SK-N-DZ (cell line): Measurements from ENCODE around the gene MED25.

Experiments used
- DNase-seq: peaks from one replicate; pipeline ENCODE4 v3.0.0-alpha.2; 2015; ENCODE audit warnings: low spot score

The MED25 gene

GRCh38 chr19:49872245-49873128, 54.4 kb downstream of the MED25 start:
- no peak for DNase-seq

GRCh38 chr19:49873129-49873521, 55.0 kb downstream of the MED25 start:
- no peak for DNase-seq

- no peak for DNase-seq
Measured at GRCh38 chr19:49873834-49874233, 55.7 kb downstream of the MED25 start.

DNA sequence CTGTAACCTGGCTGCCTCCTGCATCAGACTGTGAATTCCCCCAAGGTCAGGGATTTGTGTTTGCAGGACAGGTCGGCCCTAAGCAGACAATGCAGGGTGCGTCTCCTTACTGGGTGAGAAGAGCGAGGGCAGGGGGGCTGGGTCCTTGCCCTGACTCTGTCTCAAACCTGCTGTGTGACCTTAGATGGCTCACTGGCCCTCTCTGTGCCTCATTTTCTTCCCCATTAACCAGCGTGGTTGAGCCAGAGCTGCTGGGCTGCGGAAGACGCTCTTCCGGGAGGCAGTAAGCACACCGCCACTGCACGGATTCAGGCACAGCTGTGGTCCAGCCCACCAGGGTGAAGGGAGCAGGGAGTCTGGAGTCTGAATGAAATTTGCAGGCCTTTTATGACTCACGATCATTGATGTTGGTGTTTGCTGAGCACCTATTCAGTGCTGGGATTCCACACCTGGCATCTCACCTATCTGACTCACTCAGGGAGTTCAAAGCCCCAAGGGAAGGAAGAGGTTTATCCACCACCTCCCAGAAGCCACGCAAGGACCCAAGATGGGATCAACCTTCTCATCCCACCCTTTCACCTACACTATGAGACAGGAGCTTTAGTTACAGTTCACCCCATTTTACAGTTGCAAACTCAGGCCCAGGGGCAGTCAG, 56.5 kb downstream of the MED25 start:
- DNase-seq, result no peak

GRCh38 chr19:49875177-49875576, 57.1 kb downstream of the MED25 start:
- no peak for DNase-seq

- peak; percentile 57 for DNase-seq
Measured at GRCh38 chr19:49875857-49876421, 57.9 kb downstream of the MED25 start.

DNA sequence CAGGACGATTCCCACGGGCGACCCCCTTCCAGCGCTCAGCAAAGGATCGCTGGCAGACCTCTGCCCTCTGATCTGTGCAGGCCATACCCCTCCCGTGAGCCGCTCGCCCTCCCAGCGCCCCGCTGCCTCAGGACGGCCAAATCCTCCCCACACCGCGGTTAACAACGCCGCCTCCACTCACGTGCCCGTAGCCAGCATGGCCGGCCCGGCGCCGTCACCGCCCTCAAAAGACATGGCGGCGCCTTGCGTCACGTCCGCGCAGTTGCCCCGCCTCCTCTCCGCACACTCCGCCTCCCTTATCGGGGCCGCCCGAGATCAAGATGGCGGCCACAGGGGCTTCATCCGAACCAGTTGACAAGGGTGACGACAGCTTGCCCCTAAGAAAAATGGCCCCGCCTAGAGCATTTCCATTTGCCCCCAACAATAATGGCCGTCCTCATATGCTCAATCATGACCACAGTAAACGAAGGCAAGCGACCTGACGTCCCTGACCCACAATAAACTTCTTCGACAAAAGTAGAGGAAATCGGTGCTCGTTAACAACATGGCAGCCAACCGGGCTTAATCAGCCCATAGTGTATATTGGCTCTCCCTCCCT, 58.4 kb downstream of the MED25 start:
- DNase-seq, result peak; percentile 95

GRCh38 chr19:49877020-49877878, 59.2 kb downstream of the MED25 start, which contains the start of the genes AKT1S1 and TBC1D17:
AKT1S1 (minus strand) TSS chr19:49877355; CDS start chr19:49873295, 4,060 bp downstream.
TBC1D17 (plus strand) TSS chr19:49877702; CDS start chr19:49877724, 22 bp downstream.
- peak; percentile 98 for DNase-seq

DNA sequence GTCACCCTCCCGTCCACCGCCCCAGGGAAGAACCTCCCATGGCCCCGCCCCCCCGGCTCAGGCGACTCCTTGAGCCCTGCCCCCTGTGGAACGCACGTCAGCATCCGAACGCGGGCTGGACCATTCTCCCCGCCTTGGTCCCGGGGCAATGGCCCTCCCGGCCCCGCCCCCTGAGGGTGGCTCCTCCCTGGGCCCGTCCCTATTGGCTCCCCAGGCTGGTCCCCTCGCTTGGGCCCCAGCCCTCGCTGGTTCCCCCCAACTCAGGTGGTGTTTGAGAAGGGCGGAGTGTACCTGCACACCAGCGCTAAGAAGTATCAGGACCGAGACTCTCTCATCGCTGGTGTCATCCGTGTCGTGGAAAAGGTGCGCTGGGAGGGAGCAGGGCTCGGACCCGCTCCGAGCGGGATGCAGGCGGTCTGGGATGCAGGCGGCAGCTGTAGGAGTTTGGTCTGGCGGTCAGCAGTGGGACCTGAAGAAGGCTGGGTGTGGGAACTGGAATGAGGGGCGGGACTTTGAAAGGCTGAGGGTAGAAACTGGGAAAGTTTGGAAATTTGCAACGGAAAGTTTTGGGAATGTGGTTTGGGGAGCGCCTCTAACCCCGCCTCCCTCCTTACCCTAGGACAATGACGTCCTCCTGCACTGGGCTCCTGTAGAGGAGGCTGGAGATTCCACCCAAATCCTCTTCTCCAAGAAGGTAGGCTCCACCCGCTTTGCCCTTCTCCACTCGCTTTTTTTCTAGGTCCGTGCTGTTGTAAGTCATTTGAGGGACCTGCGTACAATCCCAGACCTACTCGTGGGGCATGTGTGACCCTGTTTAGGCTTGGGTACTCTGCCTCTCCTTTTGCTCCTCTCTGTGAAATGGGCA, 60.0 kb downstream of the MED25 start:
- peak; percentile 90 for DNase-seq

DNA sequence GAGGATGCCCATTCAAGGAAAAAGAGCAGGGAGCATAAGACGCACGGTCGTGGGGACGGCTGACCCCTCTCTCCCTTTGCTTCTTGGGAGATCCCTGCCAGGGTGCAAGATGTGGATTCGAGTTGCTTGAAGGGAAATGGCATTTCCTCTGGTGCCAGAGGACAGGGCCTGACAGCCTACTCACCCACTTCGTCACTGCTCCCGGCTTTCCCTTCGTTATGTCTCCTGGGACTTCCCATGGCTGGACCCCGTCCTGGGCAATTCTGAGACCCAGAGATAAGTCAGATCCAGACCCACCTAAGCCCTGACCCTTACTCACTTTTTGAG, 60.6 kb downstream of the MED25 start:
- DNase-seq, result no peak

DNA sequence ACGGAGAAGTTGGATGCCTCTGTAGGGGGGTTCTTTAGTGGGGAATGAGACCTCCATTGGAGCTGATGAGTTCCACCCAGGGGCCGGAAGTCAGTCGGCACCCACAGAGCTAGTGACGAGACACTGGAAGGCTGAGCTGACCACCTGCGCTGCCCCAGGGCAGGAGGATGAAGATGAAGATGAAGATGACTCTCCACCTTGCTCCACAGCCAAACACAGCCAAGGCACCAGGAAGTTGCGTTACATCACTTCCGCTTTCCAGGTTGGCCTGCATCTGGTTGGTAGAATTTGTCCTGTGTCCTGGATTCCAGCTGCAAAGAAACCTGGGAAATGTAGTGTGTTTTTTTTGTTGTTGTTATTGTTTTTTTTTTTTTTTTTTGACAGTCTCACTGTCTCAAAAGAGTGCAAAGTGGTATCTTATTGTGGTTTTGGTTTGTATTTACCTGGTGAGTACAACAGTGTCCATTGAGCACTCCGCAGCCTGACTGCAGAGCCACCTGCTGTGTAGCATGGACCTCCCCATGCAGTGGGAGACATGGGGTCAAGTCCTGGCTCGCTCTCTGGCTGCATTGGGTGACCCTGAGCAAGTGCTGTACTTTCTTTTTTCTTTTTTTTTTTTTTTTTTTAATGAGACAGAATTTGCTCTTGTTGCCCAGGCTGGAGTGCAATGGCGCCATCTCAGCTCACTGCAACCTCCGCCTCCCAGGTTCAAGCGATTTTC, 61.3 kb downstream of the MED25 start:
- DNase-seq, result no peak

DNA sequence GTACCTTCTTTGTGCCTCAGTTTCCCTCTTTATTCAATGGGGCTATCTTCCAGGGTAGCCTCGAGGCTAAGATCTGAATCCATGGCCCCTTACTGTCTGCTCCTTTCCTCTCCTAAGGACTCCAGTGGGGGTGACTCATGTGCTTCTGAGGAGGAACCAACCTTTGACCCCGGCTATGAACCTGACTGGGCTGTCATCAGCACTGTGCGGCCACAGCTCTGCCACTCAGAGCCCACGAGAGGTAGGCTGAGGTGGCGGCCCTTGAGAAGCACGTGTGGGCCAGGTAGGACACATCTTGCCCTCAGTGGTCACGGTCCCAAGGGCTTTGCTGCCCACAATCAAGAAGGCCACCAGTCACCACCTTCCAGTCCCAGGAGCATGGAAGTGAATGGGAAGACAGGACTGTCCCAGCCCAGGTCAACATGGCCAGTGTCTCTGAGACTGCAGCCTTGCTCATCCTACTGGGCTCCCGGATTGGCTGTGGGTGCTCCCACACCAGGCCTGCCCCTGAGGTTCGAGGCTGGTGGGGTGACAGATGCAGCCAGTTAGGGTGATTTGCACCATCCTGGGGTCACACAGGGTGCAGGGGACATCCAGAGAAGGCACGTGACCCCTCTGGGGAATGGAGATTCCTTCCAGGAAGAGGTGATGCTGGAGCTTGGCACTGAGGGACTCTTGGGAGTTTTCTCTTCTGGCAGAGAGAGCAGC, 62.2 kb downstream of the MED25 start:
- DNase-seq, result no peak

- DNase-seq, result no peak
Measured at GRCh38 chr19:49881186-49881585, 63.1 kb downstream of the MED25 start.

DNA sequence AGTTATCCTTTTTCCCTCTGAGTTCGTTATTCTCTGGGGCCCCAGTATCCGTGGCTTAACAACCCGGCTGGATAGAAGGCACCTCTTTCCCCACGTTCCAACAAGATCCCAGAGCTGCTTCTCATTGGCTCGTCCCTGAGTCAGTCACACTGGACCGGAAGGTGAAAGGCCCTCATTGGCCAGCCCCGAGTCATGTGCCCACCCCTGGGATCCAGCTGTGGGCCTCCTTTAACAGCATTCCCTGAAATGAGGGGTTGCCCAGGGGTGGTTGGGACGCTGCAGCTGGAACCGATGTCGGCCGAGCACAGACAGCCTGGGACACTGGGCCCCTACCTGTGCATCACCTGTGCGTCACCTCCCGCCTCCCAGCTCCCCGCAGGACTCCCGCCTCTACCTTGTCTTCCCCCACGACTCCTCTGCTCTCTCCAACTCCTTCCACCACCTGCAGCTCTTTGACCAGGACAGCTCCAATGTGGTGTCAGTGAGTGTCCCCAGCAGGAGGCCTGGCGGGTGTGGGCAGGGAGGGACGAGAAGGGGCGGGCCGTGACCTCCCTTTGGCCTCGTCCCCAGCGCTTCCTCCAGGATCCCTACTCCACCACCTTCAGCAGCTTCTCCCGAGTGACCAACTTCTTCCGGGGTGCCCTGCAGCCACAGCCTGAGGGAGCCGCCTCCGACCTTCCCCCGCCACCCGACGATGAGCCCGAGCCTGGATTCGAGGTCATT, 63.7 kb downstream of the MED25 start:
- DNase-seq, result no peak

GRCh38 chr19:49882643-49883042, 64.6 kb downstream of the MED25 start:
- no peak for DNase-seq

GRCh38 chr19:49883094-49883493, 65.0 kb downstream of the MED25 start:
- DNase-seq, result no peak

- DNase-seq, result no peak
Measured at GRCh38 chr19:49884109-49884508, 66.0 kb downstream of the MED25 start.

DNA sequence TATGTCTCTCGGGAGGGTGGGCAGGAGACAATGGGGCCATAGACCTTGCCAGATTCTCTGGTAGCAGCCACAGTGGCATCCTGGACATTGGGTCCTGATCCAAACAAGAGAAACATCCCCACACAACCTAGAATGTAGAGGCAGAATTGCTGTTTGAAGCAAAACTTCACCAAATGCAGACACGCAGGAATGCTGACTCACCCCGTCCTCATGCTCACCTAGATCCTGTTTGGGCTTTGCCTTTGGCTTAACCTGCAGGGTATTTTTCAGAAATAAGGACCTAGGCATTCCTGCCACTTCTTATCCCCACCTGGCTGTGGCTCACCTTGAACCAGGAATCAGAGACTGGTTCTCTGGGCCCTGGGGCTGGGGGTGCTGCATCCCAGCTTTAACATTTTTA, 66.7 kb downstream of the MED25 start:
- no peak for DNase-seq
